SK-N-MC (cell line): ENCODE data around the gene ABLIM1.
A peak's percentile ranks its signal among the peaks of the same experiment; 100 is the strongest.

Source experiments
- DNase-seq: peaks from one replicate; pipeline ENCODE4 v3.0.0-alpha.2; 2011; ENCODE audit warnings: low read depth, low spot score
- H3K27ac ChIP-seq: fragments of 200-600 bp; sonication (generic); 2 replicates; pipeline ENCODE4 v1.5.1; 2016; ENCODE audit warnings: mixed run types
- H3K36me3 ChIP-seq: fragments of 200-600 bp; sonication (generic); 2 replicates; pipeline ENCODE4 v1.6.1; 2017; ENCODE audit warnings: antibody characterized with exemption, low read length, mixed read lengths; ENCODE audit not compliant: insufficient read depth
- H3K4me3 ChIP-seq: fragments of 200-600 bp; sonication (generic); 2 replicates; pipeline ENCODE4 v1.5.1; 2016
- H3K9ac ChIP-seq: fragments of 200-600 bp; sonication (generic); 2 replicates; pipeline ENCODE4 v1.8.0; 2017; ENCODE audit warnings: mixed run types, mixed read lengths; ENCODE audit not compliant: insufficient read length
- H3K9me3 ChIP-seq: fragments of 200-600 bp; sonication (generic); 2 replicates; pipeline ENCODE4 v1.6.1; 2017; ENCODE audit warnings: low read depth, mild to moderate bottlenecking, antibody characterized with exemption, low read length, moderate library complexity, mixed read lengths
- EZH2 ChIP-seq: fragments of 200-600 bp; sonication (generic); IDR thresholded peaks from one replicate; pipeline ENCODE4 v1.6.1; 2017; ENCODE audit warnings: antibody characterized with exemption
- FOXP2 ChIP-seq: optimal IDR thresholded peaks from 2 replicates; pipeline ENCODE3; 2011; ENCODE audit warnings: mild to moderate bottlenecking, moderate library complexity; ENCODE audit not compliant: insufficient read depth; ENCODE audit errors: extremely low read length, control extremely low read depth
- POLR2AphosphoS5 ChIP-seq: IDR thresholded peaks from 2 replicates; pipeline ENCODE4 v1.6.1; 2012; ENCODE audit warnings: mild to moderate bottlenecking, low read depth, low read length, borderline replicate concordance

Gene ABLIM1

DNA sequence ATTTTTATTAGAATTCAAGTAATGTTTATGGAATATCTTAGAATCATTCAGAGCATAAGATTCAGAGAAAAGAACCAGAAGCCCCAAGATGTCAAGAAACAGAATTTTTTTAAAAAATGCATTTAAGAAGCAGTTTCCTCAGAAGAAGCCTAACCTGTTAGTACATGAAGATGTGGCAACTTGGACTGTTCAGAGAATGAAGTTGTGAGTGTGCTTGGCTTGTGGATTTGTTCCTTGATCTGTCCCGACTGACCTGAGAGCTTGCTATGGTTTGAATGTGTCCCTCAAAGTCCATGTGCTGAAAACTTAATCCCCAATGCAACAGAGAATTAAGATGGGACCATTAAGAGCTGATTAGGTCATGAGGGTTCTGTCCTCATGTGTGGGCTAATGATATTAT, 240.0 kb downstream of the ABLIM1 start:
- H3K27ac ChIP-seq, result no peak overlapping the region
- no peak overlapping the region for H3K9ac ChIP-seq
- DNase-seq, result no peak
- H3K36me3 ChIP-seq, result no peaks in the 10 kb centered on the region
- TF ChIP-seq POLR2AphosphoS5 (no peak), FOXP2 (no peak), EZH2 (no peak)
- no peaks in the 10 kb centered on the region for H3K9me3 ChIP-seq
- H3K4me3 ChIP-seq, result no peak overlapping the region

DNA sequence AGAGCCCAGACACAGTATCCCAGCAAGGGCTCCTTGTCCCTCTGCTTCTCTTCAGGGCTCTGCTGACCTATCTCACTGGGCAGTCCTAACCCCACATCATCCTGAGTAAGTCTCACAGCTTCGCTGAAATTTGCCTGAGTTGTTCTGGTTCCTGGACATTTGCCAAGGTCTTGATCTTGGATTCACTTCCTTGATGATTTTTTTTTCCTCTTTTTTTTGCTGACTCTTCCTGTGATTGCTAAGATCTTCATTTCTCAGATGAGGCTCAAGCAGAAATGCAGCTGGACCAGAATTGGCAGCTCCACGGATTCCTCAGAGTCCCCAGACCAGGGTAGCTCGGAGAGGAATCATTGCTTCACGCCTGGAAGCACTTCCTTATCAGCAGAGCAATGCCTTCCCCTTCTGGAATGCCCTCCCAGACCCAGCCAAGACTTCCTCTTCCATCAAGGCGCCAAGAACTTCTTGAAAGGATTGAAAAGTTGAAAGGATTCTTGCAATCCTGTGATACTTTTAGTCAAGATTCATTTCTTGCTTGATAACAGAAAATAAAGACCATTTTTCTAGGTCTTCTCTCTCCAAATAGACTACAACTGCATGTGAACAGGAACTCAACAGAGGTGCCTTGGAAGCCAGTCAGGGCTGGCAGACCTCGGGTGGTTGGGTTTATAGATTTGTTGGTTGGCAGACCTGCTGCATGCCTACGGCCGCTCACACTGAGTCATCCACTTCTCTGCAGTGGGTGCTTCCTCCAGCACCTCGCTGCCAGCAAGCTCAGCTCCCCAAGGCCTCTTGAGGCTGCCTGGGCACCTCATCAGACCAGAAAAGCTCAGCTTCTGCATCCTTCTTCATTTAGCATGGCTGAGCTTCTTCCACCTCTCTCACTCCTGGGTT, 244.9 kb downstream of the ABLIM1 start:
- Histone ChIP-seq H3K9ac (no peak overlapping the region), H3K9me3 (no peaks in the 10 kb centered on the region), H3K36me3 (no peaks in the 10 kb centered on the region), H3K4me3 (no peak overlapping the region), H3K27ac (no peak overlapping the region)
- no peak for DNase-seq
- TF ChIP-seq POLR2AphosphoS5 (no peak), EZH2 (no peak), FOXP2 (no peak)

DNA sequence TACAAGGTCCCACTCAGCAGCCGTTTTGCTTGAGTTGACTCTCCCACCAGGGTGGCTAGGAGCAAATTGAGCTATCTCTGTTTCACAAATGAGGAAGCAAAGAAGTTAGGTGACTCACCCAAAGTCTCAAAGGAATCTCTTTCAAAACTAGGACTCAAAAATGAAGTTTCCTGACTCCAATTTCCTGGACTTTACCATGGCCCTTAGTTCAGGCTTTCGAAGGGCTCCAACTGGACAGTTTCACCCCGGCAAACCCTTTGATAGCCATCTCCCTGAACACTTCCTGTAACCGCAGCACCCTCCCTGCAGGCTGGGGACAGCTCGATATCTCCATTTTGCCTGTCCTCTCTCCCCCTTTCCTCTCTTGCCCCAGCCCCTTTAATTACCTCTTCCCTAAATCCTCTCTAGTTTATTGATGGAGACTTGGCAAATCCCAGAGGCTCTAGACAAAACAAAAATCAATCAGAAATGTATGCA, 249.1 kb downstream of the ABLIM1 start:
- no peak for DNase-seq
- H3K36me3 ChIP-seq, result no peaks in the 10 kb centered on the region
- TF ChIP-seq FOXP2 (no peak), EZH2 (no peak), POLR2AphosphoS5 (no peak)
- H3K9ac ChIP-seq, result no peak overlapping the region
- H3K27ac ChIP-seq, result no peak overlapping the region
- H3K4me3 ChIP-seq, result no peak overlapping the region
- H3K9me3 ChIP-seq, result no peaks in the 10 kb centered on the region

DNA sequence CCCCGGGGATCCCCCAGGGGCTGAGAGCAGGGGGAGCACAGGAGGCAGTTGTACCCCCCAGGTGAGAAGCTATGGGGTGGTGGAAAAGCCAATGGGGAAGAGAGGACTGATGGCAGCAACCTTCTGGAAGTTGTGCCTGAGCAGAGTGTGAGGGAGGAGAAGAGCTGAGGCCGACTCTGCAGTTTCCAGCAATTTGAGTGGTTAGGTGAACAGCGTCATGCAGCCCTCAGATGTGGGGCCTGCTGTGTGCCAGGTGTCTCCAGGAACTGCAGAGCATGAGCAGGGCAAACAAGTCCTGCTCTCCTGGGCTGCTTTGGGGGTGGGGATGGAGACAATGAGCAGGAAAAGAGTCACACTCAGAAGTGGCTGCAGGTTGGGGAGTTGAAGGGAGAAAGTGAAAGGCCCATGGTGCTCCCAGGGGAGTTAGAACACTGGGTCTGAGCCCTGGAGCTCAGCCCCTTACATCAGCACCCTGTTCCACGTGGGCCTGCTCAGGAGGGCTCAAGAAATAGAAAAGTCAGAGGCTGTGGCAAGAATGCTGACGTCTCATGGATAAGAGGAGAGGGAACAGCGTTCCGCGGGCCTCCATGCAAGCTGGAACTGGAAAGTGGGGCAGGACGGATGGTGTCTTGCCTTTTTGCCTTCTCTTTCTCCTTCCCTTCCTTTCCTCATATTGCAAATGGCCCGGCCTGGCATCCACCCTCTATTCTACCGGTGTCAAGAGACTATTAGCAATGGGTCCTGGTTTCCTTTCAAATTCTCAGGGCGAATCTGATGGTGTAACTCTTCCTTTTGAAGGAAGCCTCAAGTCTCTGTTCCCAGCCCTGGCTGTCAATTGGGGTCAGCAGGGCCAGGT, 249.7 kb downstream of the ABLIM1 start:
- H3K9ac ChIP-seq, result no peak overlapping the region
- H3K36me3 ChIP-seq, result no peaks in the 10 kb centered on the region
- no peak overlapping the region for H3K4me3 ChIP-seq
- no peak overlapping the region for H3K27ac ChIP-seq
- no peak for DNase-seq
- TF ChIP-seq EZH2 (no peak), FOXP2 (no peak), POLR2AphosphoS5 (no peak)
- no peaks in the 10 kb centered on the region for H3K9me3 ChIP-seq

DNA sequence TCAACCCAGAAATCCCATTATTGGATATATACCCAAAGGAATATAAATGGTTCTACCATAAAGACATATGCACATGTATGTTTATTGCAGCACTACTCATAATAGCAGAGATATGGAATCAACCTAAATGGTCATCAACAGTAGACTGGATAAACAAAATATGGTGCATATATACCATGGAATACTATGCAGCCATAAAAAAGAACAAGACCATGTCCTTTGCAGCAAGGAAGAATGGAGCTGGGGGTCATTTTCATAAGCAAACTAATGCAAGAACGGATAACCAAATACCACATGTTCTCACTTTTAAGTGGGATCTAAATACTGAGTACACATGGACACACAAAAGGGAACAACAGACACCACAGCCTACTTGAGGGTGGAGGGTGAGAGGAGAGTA, 251.6 kb downstream of the ABLIM1 start:
- Histone ChIP-seq H3K9me3 (no peaks in the 10 kb centered on the region), H3K4me3 (no peak overlapping the region), H3K36me3 (no peaks in the 10 kb centered on the region), H3K9ac (no peak overlapping the region), H3K27ac (no peak overlapping the region)
- TF ChIP-seq POLR2AphosphoS5 (no peak), EZH2 (no peak), FOXP2 (no peak)
- DNase-seq, result no peak

DNA sequence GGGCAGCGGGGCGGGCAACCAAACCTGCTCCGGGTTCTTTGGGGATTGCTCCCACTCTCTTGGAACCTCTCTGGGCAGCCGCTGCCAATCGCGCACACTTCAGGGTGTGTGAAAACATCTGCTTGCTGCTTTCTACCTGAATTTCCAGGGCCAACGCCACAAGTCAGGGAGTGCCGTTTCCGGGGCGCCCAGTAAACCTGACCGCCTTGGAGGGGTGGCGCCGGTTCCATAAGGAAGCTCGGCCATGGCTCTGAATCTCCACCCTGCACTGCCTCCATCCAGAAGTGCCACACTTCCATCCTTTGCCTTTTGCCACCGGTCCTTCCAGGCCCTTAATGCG, 253.1 kb downstream of the ABLIM1 start:
- no peak overlapping the region for H3K27ac ChIP-seq
- no peaks in the 10 kb centered on the region for H3K9me3 ChIP-seq
- no peak for DNase-seq
- H3K4me3 ChIP-seq, result no peak overlapping the region
- H3K9ac ChIP-seq, result no peak overlapping the region
- no peak for TF ChIP-seq EZH2
- no peaks in the 10 kb centered on the region for H3K36me3 ChIP-seq

DNA sequence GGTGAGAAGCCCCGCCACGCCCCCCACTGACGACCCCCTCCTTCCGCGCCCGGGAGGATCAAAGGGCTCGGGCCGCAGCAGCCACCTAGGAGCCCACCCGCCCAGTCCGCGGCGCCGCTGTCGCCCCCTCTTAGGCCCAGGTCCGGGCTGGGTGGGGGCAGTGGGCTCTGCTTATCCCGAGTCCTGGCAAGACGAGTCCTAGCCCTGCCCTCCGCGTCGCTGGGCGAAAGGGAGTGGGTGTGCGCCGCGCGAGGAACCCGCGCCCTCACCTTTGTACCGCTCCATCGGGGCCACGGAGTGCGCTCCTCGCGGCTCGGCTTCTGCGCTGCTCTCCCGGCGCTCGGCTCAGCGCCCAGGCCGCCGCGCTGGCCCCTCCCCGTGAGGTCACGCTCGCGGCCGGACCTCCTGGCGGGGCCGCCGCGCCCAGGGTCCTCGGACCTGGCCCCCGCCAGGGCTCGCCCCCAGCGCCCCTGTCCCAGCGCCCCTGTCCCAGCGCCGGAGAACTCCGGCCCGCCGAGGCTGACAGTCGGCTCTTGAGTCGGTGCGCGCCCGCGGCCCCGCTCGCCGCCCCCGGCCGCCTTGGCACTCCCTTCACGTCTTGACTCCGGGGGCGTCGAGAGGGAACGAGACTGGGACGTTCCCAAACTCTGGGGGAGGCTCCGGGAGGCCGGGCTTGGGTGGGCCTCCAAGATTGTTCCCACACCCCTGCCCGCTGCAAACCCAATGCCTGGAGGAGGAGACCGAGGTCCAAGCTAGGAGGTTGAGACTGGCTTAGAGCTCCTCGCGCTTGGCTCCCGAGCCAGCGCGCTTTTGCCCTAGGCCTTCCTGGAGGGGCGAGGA, 253.7 kb downstream of the ABLIM1 start, which contains the start of gene AFAP1L2:
AFAP1L2 (minus strand) TSS at position 332 of the 840 bp plus-strand sequence; CDS start at position 285, 47 bp downstream.
- Histone ChIP-seq H3K9me3 (no peaks in the 10 kb centered on the region), H3K4me3 (peak within 1 kb of the TSS; percentile 30), H3K36me3 (no peaks in the 10 kb centered on the region), H3K27ac (no peak within 1 kb of the TSS), H3K9ac (no peak within 1 kb of the TSS)
- no peak for DNase-seq
- TF ChIP-seq POLR2AphosphoS5 (no peak), EZH2 (no peak), FOXP2 (no peak)
